Prostate gland (tissue), 2 donors: ENCODE results near the gene CHRND. TPM values are rescaled to one million over a fixed set of nuclear protein-coding genes. Genes with fewer than 3 reads are reported as not detected.

Experiments
- DNase-seq: peaks from one replicate; pipeline ENCODE4 v3.0.0-alpha.2; 2019; ENCODE audit warnings: low spot score
- H3K27ac ChIP-seq, 2 donors: fragments of 200-600 bp; sonication (generic); 2 replicates each; pipeline ENCODE4 v1.5.1; 2017 to 2019
- H3K27me3 ChIP-seq: fragments of 200-600 bp; sonication (generic); replicated peaks from 2 replicates; pipeline ENCODE4 v1.5.1; 2019; ENCODE audit not compliant: insufficient read depth
- H3K36me3 ChIP-seq, 2 donors: fragments of 200-600 bp; sonication (generic); 1 replicate in 1 of 2; 2 replicates in 1 of 2; pipeline versions ENCODE4 v1.5.1 to v1.8.1; 2017 to 2019
- H3K4me1 ChIP-seq: fragments of 200-600 bp; sonication (generic); replicated peaks from 2 replicates; pipeline ENCODE4 v1.5.1; 2019
- H3K4me3 ChIP-seq, 2 donors: fragments of 200-600 bp; sonication (generic); 2 replicates each; pipeline ENCODE4 v1.5.1; 2017 to 2019
- H3K9me3 ChIP-seq: fragments of 200-600 bp; sonication (generic); 2 replicates; pipeline ENCODE4 v1.5.1; 2017
- CTCF ChIP-seq, 4 experiments: fragments of 200-600 bp in 2 of 4; fragments of 450-650 bp in 2 of 4; sonication (generic) in 2 of 4; IDR thresholded peaks; 1 replicate in 3 of 4; 2 replicates in 1 of 4; pipeline ENCODE4 v1.5.1; 2016 to 2019; ENCODE audit warnings: antibody characterized with exemption in 4 of 4, mild to moderate bottlenecking in 2 of 4, moderate library complexity in 2 of 4
- POLR2A ChIP-seq: fragments of 450-650 bp; IDR thresholded peaks from one replicate; pipeline ENCODE4 v1.6.1; 2016; ENCODE audit warnings: antibody characterized with exemption, mild to moderate bottlenecking
- POLR2AphosphoS5 ChIP-seq: sonication (generic); formaldehyde crosslinking; IDR thresholded peaks from one replicate; pipeline ENCODE4 v1.6.1; 2017; ENCODE audit warnings: antibody characterized with exemption
- WGBS: methylation state at CpG from one replicate; pipeline ENCODE4 v1.1.5; 2018; 5-methylcytosine and 5-hydroxymethylcytosine counted together
- intact Hi-C: fragments of 100-400 bp; cut with DNase I; formaldehyde crosslinking; loops from one replicate; pipeline ENCODE4 v1.14.2; 2022
- total RNA-seq, 2 donors: library from RNA; depleted of rRNA; stranded (reverse); fragments of >200 nt; gene quantifications; one replicate each; pipeline ENCODE4 v1.1.0, GENCODE V29; 2016

Gene CHRND
- total RNA-seq, 2 donors from 2014 or later, result 0.34 to 1.4 TPM

- intact Hi-C loops, result no loop called here
- 95% methylated on average over 7 of the region's 7 CpGs for WGBS
- no peaks in the 10 kb centered on the region for H3K9me3 ChIP-seq
Measured at GRCh38 chr2:232495292-232495691, 30.7 kb upstream of the CHRND start.

GRCh38 chr2:232496501-232497270 lies 29.3 kb upstream of the CHRND start:
- intact Hi-C loops, result no loop called here
- H3K36me3 ChIP-seq, result no peaks in the 10 kb centered on the region
- no peak overlapping the region for H3K4me3 ChIP-seq
- no peaks in the 10 kb centered on the region for H3K27me3 ChIP-seq
- TF ChIP-seq POLR2AphosphoS5, result no peak
- TF ChIP-seq CTCF (IDR thresholded peaks at IDR 0.05), result no peak
- TF ChIP-seq POLR2A, result no peak
- no peak for DNase-seq
- H3K4me1 ChIP-seq, result no peaks in the 10 kb centered on the region
- no peaks in the 10 kb centered on the region for H3K9me3 ChIP-seq
- H3K27ac ChIP-seq, result no peak overlapping the region
- 77% methylated on average over 16 of the region's 20 CpGs for WGBS

More at GRCh38 chr2:232495292-232495691, 30.7 kb upstream of the CHRND start:
- Histone ChIP-seq H3K4me1 (no peaks in the 10 kb centered on the region), H3K36me3 (no peaks in the 10 kb centered on the region), H3K4me3 (no peak overlapping the region), H3K27me3 (no peaks in the 10 kb centered on the region), H3K27ac (no peak overlapping the region)
- no peak for DNase-seq
- TF ChIP-seq POLR2AphosphoS5 (no peak), CTCF (IDR thresholded peaks at IDR 0.05) (no peak), POLR2A (no peak)

GRCh38 chr2:232497348-232497747 lies 28.6 kb upstream of the CHRND start:
- Histone ChIP-seq H3K9me3 (no peaks in the 10 kb centered on the region), H3K4me3 (no peak overlapping the region), H3K36me3 (no peaks in the 10 kb centered on the region), H3K4me1 (no peaks in the 10 kb centered on the region), H3K27ac (no peak overlapping the region), H3K27me3 (no peaks in the 10 kb centered on the region)
- 82% methylated on average over 13 of the region's 13 CpGs for WGBS
- intact Hi-C loops, result no loop called here
- no peak for DNase-seq
- no peak for TF ChIP-seq CTCF (IDR thresholded peaks at IDR 0.05)
- TF ChIP-seq POLR2AphosphoS5, result no peak
- no peak for TF ChIP-seq POLR2A

GRCh38 chr2:232498452-232498851 lies 27.5 kb upstream of the CHRND start:
- Histone ChIP-seq H3K27ac (no peak overlapping the region), H3K36me3 (no peaks in the 10 kb centered on the region), H3K9me3 (no peaks in the 10 kb centered on the region), H3K27me3 (no peaks in the 10 kb centered on the region), H3K4me3 (no peak overlapping the region), H3K4me1 (no peaks in the 10 kb centered on the region)
- TF ChIP-seq POLR2AphosphoS5 (no peak), CTCF (IDR thresholded peaks at IDR 0.05) (no peak), POLR2A (no peak)
- DNase-seq, result no peak
- WGBS, result 97% methylated on average over 3 of the region's 3 CpGs
- intact Hi-C loops, result no loop called here

- DNase-seq, result no peak
- Histone ChIP-seq H3K36me3 (no peaks in the 10 kb centered on the region), H3K9me3 (no peaks in the 10 kb centered on the region), H3K4me1 (no peaks in the 10 kb centered on the region), H3K27me3 (no peaks in the 10 kb centered on the region), H3K27ac (no peak overlapping the region), H3K4me3 (no peak overlapping the region)
- 84% methylated on average over 9 of the region's 9 CpGs for WGBS
- no peak for TF ChIP-seq POLR2A
- intact Hi-C loops, result no loop called here
Measured at GRCh38 chr2:232501331-232501771, 24.6 kb upstream of the CHRND start.
